Brain microvascular endothelial cell (primary cell): Measurements from ENCODE around the gene THSD7A.

ENCODE experiments used
- DNase-seq: peaks from one replicate; pipeline ENCODE4 v3.0.0-alpha.2; 2020
- H3K27ac ChIP-seq: fragments of 250-450 bp; sonication (Bioruptor Pico); 2 replicates; pipeline ENCODE4 v1.5.1; 2020; ENCODE audit warnings: mild to moderate bottlenecking, moderate library complexity
- H3K27me3 ChIP-seq: fragments of 250-450 bp; sonication (Bioruptor Pico); replicated peaks from 2 replicates; pipeline ENCODE4 v1.5.1; 2020; ENCODE audit warnings: mild to moderate bottlenecking
- H3K36me3 ChIP-seq: fragments of 250-450 bp; sonication (Bioruptor Pico); replicated peaks from 2 replicates; pipeline ENCODE4 v1.5.1; 2020; ENCODE audit warnings: mild to moderate bottlenecking
- H3K4me3 ChIP-seq: 2 replicates; pipeline ENCODE4 v1.5.1; 2011; ENCODE audit warnings: low read depth, mild to moderate bottlenecking, control low read depth, low read length, moderate library complexity
- in situ Hi-C: cut with HindIII; loops from 2 replicates; pipeline ENCODE4 v1.10.0; 2017; ENCODE audit warnings: low sequenced_read_pairs, low pct_ligation_motif_present
- TF ChIP-seq, protein P1 (sequence below): IDR thresholded peaks from 2 replicates; pipeline ENCODE4 v1.5.1; 2011; ENCODE audit warnings: low read depth, mild to moderate bottlenecking, moderate library complexity, low read length, control low read depth, inconsistent platforms; ENCODE audit errors: missing control alignments

Gene THSD7A

DNA sequence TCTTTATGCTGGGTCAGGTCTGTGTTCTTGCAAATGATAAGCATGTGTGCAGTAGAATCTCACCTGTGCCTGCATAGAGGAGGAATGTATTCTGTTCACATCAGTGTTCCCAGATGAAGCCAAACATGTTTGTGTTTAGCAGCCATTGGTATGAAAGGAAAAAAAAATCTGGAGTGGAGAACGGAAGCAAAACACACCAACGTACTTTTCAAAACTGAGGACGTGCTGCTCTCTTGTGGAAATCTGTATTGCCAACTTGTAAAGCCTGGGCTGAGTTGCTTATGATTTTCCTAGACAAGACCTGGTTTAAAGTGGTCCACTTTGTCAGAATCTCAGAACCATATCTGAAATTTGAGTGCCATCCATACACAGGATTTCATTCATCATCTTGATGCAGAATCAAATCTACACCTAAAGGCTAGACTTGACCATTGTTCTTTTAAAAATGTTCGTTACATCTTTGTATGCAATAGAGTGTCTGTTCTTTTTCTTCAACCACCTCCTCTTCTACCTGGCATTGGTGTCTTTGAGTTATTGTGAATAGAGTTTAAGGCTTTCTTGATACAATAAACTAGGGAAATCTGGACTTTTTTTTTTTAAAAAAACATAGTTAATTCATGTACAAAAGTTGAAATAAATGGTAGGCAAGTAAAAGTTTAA, 490.6 kb downstream of the THSD7A start:
- DNase-seq, result peak; percentile 48
- TF ChIP-seq, protein P1, sequence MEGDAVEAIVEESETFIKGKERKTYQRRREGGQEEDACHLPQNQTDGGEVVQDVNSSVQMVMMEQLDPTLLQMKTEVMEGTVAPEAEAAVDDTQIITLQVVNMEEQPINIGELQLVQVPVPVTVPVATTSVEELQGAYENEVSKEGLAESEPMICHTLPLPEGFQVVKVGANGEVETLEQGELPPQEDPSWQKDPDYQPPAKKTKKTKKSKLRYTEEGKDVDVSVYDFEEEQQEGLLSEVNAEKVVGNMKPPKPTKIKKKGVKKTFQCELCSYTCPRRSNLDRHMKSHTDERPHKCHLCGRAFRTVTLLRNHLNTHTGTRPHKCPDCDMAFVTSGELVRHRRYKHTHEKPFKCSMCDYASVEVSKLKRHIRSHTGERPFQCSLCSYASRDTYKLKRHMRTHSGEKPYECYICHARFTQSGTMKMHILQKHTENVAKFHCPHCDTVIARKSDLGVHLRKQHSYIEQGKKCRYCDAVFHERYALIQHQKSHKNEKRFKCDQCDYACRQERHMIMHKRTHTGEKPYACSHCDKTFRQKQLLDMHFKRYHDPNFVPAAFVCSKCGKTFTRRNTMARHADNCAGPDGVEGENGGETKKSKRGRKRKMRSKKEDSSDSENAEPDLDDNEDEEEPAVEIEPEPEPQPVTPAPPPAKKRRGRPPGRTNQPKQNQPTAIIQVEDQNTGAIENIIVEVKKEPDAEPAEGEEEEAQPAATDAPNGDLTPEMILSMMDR, result peak; percentile 62
- Histone ChIP-seq H3K4me3 (no peak overlapping the region), H3K27me3 (no peaks in the 10 kb centered on the region), H3K27ac (no peak overlapping the region), H3K36me3 (no peaks in the 10 kb centered on the region)
- in situ Hi-C loops, result no loop called here

DNA sequence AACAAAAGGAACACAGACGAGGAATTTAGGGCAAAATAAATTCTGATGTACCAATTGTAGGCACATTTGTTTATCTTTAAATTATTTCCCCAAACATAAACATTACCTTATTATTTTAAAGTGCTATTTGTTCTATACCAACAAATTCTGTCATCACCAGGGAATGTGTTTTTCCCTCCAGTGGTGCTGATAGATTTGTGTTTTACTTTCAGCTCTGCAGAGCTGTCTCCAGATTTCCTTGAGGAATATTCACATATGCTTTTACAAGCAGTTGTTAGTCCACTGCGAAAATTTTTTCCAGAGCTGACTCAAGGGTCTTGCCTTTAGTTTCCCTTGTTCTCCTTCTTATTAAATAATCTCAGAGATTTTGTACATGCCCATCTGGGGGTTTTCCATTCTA, 495.6 kb downstream of the THSD7A start:
- Histone ChIP-seq H3K4me3 (no peak overlapping the region), H3K36me3 (no peaks in the 10 kb centered on the region), H3K27me3 (no peaks in the 10 kb centered on the region), H3K27ac (no peak overlapping the region)
- no peak for DNase-seq
- TF ChIP-seq, protein P1, result no peak
- in situ Hi-C loops, result no loop called here

- TF ChIP-seq, protein P1, result no peak
- in situ Hi-C loops, result no loop called here
- no peak for DNase-seq
These were observed 496.1 kb downstream of the THSD7A start for GRCh38 chr7:11335947-11336346.

GRCh38 chr7:11332865-11333228, 499.2 kb downstream of the THSD7A start:
- Histone ChIP-seq H3K4me3 (no peak overlapping the region), H3K27ac (no peak overlapping the region), H3K36me3 (no peaks in the 10 kb centered on the region), H3K27me3 (no peaks in the 10 kb centered on the region)
- TF ChIP-seq, protein P1, result no peak
- in situ Hi-C loops, result no loop called here
- DNase-seq, result no peak

More at GRCh38 chr7:11335947-11336346, 496.1 kb downstream of the THSD7A start:
- Histone ChIP-seq H3K27ac (no peak overlapping the region), H3K4me3 (no peak overlapping the region), H3K36me3 (no peaks in the 10 kb centered on the region), H3K27me3 (no peaks in the 10 kb centered on the region)

GRCh38 chr7:11332186-11332864, 499.7 kb downstream of the THSD7A start:
- in situ Hi-C loops, result no loop called here
- Histone ChIP-seq H3K27ac (no peak overlapping the region), H3K27me3 (no peaks in the 10 kb centered on the region), H3K4me3 (no peak overlapping the region), H3K36me3 (no peaks in the 10 kb centered on the region)
- DNase-seq, result no peak
- TF ChIP-seq, protein P1, result no peak
